HEK293 (cell line): ENCODE data around the gene BRCA2.

Experiments
- BCL11A ChIP-seq: fragments of 450-650 bp; formaldehyde crosslinking; IDR thresholded peaks from 2 replicates; pipeline ENCODE4 v1.5.1; 2016; ENCODE audit warnings: low read depth, missing biosample characterization, missing genetic modification characterization
- CTCF ChIP-seq: fragments of 450-650 bp; formaldehyde crosslinking; IDR thresholded peaks from 2 replicates; pipeline ENCODE4 v1.5.1; 2016; ENCODE audit warnings: missing biosample characterization, missing genetic modification characterization
- KLF1 ChIP-seq: fragments of 450-650 bp; formaldehyde crosslinking; IDR thresholded peaks from 2 replicates; pipeline ENCODE4 v1.5.1; 2016; ENCODE audit warnings: missing biosample characterization, missing genetic modification characterization
- KLF17 ChIP-seq: fragments of 450-650 bp; formaldehyde crosslinking; IDR thresholded peaks from 2 replicates; pipeline ENCODE4 v1.5.1; 2016; ENCODE audit warnings: missing biosample characterization, missing genetic modification characterization
- PATZ1 ChIP-seq: fragments of 450-650 bp; formaldehyde crosslinking; IDR thresholded peaks from 2 replicates; pipeline ENCODE4 v1.5.1; 2016; ENCODE audit warnings: missing biosample characterization, missing genetic modification characterization
- PRDM6 ChIP-seq: fragments of 450-650 bp; formaldehyde crosslinking; IDR thresholded peaks from 2 replicates; pipeline ENCODE4 v1.5.1; 2017; ENCODE audit warnings: missing biosample characterization, missing genetic modification characterization
- SALL2 ChIP-seq: fragments of 450-650 bp; formaldehyde crosslinking; IDR thresholded peaks from 2 replicates; pipeline ENCODE4 v1.5.0; 2017; ENCODE audit warnings: missing biosample characterization, mild to moderate bottlenecking, missing genetic modification characterization, borderline replicate concordance
- SCRT1 ChIP-seq: fragments of 450-650 bp; formaldehyde crosslinking; IDR thresholded peaks from 2 replicates; pipeline ENCODE4 v1.5.1; 2016; ENCODE audit warnings: missing biosample characterization, missing genetic modification characterization, borderline replicate concordance
- ZBTB11 ChIP-seq: fragments of 450-650 bp; formaldehyde crosslinking; conservative IDR thresholded peaks from 2 replicates; pipeline ENCODE4 v1.5.1; 2016; ENCODE audit warnings: low read depth, missing biosample characterization, missing genetic modification characterization
- ZBTB6 ChIP-seq: fragments of 450-650 bp; formaldehyde crosslinking; IDR thresholded peaks from 2 replicates; pipeline ENCODE4 v1.5.1; 2017; ENCODE audit warnings: missing biosample characterization, missing genetic modification characterization
- ZNF169 ChIP-seq: fragments of 450-650 bp; formaldehyde crosslinking; IDR thresholded peaks from 2 replicates; pipeline ENCODE4 v1.5.1; 2016; ENCODE audit warnings: missing biosample characterization, missing genetic modification characterization
- ZNF518A ChIP-seq: fragments of 450-650 bp; formaldehyde crosslinking; conservative IDR thresholded peaks from 2 replicates; pipeline ENCODE4 v1.5.1; 2016; ENCODE audit warnings: low read depth, missing biosample characterization, missing genetic modification characterization
- ZNF623 ChIP-seq: fragments of 450-650 bp; formaldehyde crosslinking; IDR thresholded peaks from 2 replicates; pipeline ENCODE4 v1.5.1; 2016; ENCODE audit warnings: missing biosample characterization, missing genetic modification characterization
- ZNF645 ChIP-seq: fragments of 450-650 bp; formaldehyde crosslinking; IDR thresholded peaks from 2 replicates; pipeline ENCODE4; 2016; ENCODE audit warnings: missing biosample characterization, missing genetic modification characterization
- ZNF660 ChIP-seq: fragments of 450-650 bp; IDR thresholded peaks from 2 replicates; pipeline ENCODE4 v1.5.1; 2018; ENCODE audit warnings: missing biosample characterization, mild to moderate bottlenecking, missing genetic modification characterization
- ZNF692 ChIP-seq: fragments of 450-650 bp; formaldehyde crosslinking; IDR thresholded peaks from 2 replicates; pipeline ENCODE4 v1.5.1; 2016; ENCODE audit warnings: missing biosample characterization, missing genetic modification characterization
- ZNF785 ChIP-seq: fragments of 450-650 bp; formaldehyde crosslinking; IDR thresholded peaks from 2 replicates; pipeline ENCODE4 v1.5.1; 2016; ENCODE audit warnings: missing biosample characterization, missing genetic modification characterization

Gene BRCA2

GRCh38 chr13:32315238-32316027 lies at the start of gene BRCA2, which contains the start of gene ZAR1L (continued):
- TF ChIP-seq ZBTB11 (peak; percentile 18; the same call in 1 of the 2 replicates), CTCF (peak; percentile 15; the same call in 1 of the 2 replicates), BCL11A (tag by site-specific recombination) (no peak), PATZ1 (tag by site-specific recombination) (peak; percentile 56), KLF1 (tag by site-specific recombination) (peak; percentile 56), SCRT1 (tag by site-specific recombination) (no peak), ZNF645 (tag by site-specific recombination) (no peak), ZNF785 (tag by site-specific recombination) (no peak), ZNF660 (tag by site-specific recombination) (peak; percentile 67; the same call in 1 of the 2 replicates), ZNF169 (tag by site-specific recombination) (no peak), ZNF518A (tag by site-specific recombination) (0 out of 2 replicates have a peak, but pooled peaks have one; percentile 60), ZBTB6 (tag by site-specific recombination) (no peak), ZNF623 (tag by site-specific recombination) (no peak), PRDM6 (tag by site-specific recombination) (peak; percentile 69), KLF17 (tag by site-specific recombination) (peak; percentile 32; the same call in 1 of the 2 replicates), SALL2 (no peak), ZNF692 (tag by site-specific recombination) (peak; percentile 71; the same call in 1 of the 2 replicates)
